Measurements from ENCODE around the gene CFAP97.

GRCh38 chr4:185217408-185217975 is 13.7 kb upstream of the CFAP97 start:
- TF ChIP-seq CTCF (IDR thresholded peaks at IDR 0.05) (no peak), POLR2A (IDR thresholded peaks at IDR 0.05) (no peak)
